NB4 (cell line): ENCODE data around the gene RGS10.

Experiments used
- MAX ChIP-seq: IDR thresholded peaks from 2 replicates; pipeline ENCODE4 v1.6.1; 2011; ENCODE audit warnings: low read depth, low read length
- POLR2A ChIP-seq: IDR thresholded peaks from 2 replicates; pipeline ENCODE4 v1.6.1; 2011; ENCODE audit warnings: mild to moderate bottlenecking; ENCODE audit not compliant: insufficient read length; ENCODE audit errors: extremely low read depth
- TF ChIP-seq, protein P1 (sequence below): IDR thresholded peaks from one replicate; pipeline ENCODE4 v1.5.1; 2012; ENCODE audit warnings: low read depth, low read length

DNA sequence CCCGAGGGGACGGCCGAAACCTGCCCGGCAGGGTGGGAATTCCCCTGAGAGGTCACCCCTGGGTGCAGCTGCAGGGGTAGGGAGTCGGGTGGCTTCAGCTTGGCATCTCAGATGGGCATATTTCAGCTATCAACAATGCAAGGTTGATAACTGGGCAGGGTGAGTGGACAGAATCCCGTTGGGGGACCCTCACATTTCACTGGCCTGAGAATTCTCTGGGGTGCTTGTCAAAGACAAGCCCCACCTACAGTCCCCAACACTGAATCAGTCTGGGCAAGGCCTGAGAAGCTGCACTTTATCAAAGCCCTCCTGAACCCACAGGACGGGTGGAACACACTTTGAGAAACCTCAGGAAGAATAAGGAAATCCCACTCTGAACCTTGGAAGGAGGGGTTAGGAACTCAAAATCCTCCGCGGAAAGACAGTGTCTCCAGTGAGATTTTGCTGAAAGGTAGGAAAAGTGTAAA lies 3.1 kb downstream of the RGS10 start:
- TF ChIP-seq, protein P1, sequence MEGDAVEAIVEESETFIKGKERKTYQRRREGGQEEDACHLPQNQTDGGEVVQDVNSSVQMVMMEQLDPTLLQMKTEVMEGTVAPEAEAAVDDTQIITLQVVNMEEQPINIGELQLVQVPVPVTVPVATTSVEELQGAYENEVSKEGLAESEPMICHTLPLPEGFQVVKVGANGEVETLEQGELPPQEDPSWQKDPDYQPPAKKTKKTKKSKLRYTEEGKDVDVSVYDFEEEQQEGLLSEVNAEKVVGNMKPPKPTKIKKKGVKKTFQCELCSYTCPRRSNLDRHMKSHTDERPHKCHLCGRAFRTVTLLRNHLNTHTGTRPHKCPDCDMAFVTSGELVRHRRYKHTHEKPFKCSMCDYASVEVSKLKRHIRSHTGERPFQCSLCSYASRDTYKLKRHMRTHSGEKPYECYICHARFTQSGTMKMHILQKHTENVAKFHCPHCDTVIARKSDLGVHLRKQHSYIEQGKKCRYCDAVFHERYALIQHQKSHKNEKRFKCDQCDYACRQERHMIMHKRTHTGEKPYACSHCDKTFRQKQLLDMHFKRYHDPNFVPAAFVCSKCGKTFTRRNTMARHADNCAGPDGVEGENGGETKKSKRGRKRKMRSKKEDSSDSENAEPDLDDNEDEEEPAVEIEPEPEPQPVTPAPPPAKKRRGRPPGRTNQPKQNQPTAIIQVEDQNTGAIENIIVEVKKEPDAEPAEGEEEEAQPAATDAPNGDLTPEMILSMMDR, result no peak
- TF ChIP-seq POLR2A (no peak), MAX (no peak)
